ENCODE results near the gene ABI3BP. TPM values are rescaled to one million over a fixed set of nuclear protein-coding genes. Genes with fewer than 3 reads are reported as not detected.

ABI3BP gene
- polyA plus RNA-seq, 1 of the 3 experiments (the other 2 are of a cell fraction), result 8.4 TPM

GRCh38 chr3:100981164-100981911 is 11.9 kb downstream of the ABI3BP start (continued):
- TF ChIP-seq MEF2A (IDR thresholded peaks at IDR 0.05; ENCODE audit: borderline replicate concordance, low read depth), result no peak
- TF ChIP-seq ELF1 (IDR thresholded peaks at IDR 0.05), result no peak
- TF ChIP-seq CTCF (IDR thresholded peaks at IDR 0.05), result no peak
- TF ChIP-seq MXI1 (IDR thresholded peaks at IDR 0.05; ENCODE audit: low read depth, low read length), result no peak
- TF ChIP-seq RFX5 (IDR thresholded peaks at IDR 0.05; ENCODE audit: low read length), result no peak
- TF ChIP-seq USF1 (IDR thresholded peaks at IDR 0.05; ENCODE audit: borderline replicate concordance, low read depth), result no peak
- no peak for TF ChIP-seq TAF1 (IDR thresholded peaks at IDR 0.05; ENCODE audit: borderline replicate concordance, low read depth, low read length)

- 21% methylated on average over 1 of the region's 1 CpG for WGBS (ENCODE audit: low lambda C conversion rate)
- Histone ChIP-seq H3K9me3 (no peaks in the 10 kb centered on the region), H3K4me2 (no peak overlapping the region), H2AFZ (ENCODE audit: low read depth) (no peak overlapping the region), H3K36me3 (replicated peaks in 1 of 2; ENCODE audit: control insufficient read depth in 1 of 2, insufficient read depth in 2 of 2, low read length in 1 of 2) (no peaks in the 10 kb centered on the region), H3K79me2 (ENCODE audit: insufficient read depth) (no peaks in the 10 kb centered on the region), H3F3A (replicated peaks; ENCODE audit: insufficient read depth) (no peaks in the 10 kb centered on the region), H3K9me2 (no peaks in the 10 kb centered on the region), H3K27me3 (ENCODE audit: insufficient read depth) (no peaks in the 10 kb centered on the region), H3K9ac (no peak overlapping the region), H3K4me1 (ENCODE audit: control insufficient read depth in 1 of 2, insufficient read depth in 2 of 2, low read depth in 1 of 2, low read length in 1 of 2) (peaks cover 0 to 9% of the 10 kb centered on the region in 2 experiments; a peak in 3 of 4 replicates), H3K4me3 (ENCODE audit: low read depth in 2 of 2, low read length in 1 of 2) (no peak overlapping the region), H4K20me1 (ENCODE audit: insufficient read depth) (no peaks in the 10 kb centered on the region), H3K27ac (ENCODE audit: low read depth in 2 of 2, low read length in 1 of 2) (peak overlapping the region; percentile 19 to 30; a peak in 3 of 4 replicates)
- peak; percentile 79; the same call in 1 of the 2 replicates for TF ChIP-seq PBX3 (IDR thresholded peaks at IDR 0.05)
- no peak for TF ChIP-seq ELF1 (IDR thresholded peaks at IDR 0.05)
- no peak for TF ChIP-seq RAD21 (IDR thresholded peaks at IDR 0.05; ENCODE audit: low read length)
- TF ChIP-seq SIN3A (IDR thresholded peaks at IDR 0.05; ENCODE audit: borderline replicate concordance, low read depth, low read length), result 0 out of 2 replicates have a peak, but pooled peaks have one; percentile 21
- peak; percentile 60; the same call in 1 of the 2 replicates for TF ChIP-seq POLR2AphosphoS5 (IDR thresholded peaks at IDR 0.05; ENCODE audit: low read depth, low read length)
- peak; percentile 40; the same call in 1 of the 2 replicates for TF ChIP-seq JUND (IDR thresholded peaks at IDR 0.05)
- TF ChIP-seq RXRA (IDR thresholded peaks at IDR 0.05; ENCODE audit: borderline replicate concordance, low read depth), result peak; percentile 21; the same call in 1 of the 2 replicates
- peak; percentile 17; the same call in 1 of the 2 replicates for TF ChIP-seq FOSL2 (IDR thresholded peaks at IDR 0.05; ENCODE audit: borderline replicate concordance, low read depth)
- TF ChIP-seq TCF12 (IDR thresholded peaks at IDR 0.05), result peak; percentile 87
- peak; percentile 6; the same call in 1 of the 2 replicates for TF ChIP-seq NFIC (IDR thresholded peaks at IDR 0.05; ENCODE audit: borderline replicate concordance)
- TF ChIP-seq SMC3 (IDR thresholded peaks at IDR 0.05; ENCODE audit: low read depth, low read length), result no peak
- peak; percentile 49 to 74; a peak in 3 of 4 replicates for TF ChIP-seq EP300 (IDR thresholded peaks at IDR 0.05; ENCODE audit: borderline replicate concordance in 1 of 2, low read depth in 1 of 2, low read length in 1 of 2)
- TF ChIP-seq MAX (IDR thresholded peaks at IDR 0.05; ENCODE audit: low read depth), result no peak
- no peak for TF ChIP-seq USF2 (IDR thresholded peaks at IDR 0.05; ENCODE audit: borderline replicate concordance, low read depth, low read length)
- TF ChIP-seq TEAD4 (IDR thresholded peaks at IDR 0.05; ENCODE audit: borderline replicate concordance, insufficient read depth), result 0 out of 2 replicates have a peak, but pooled peaks have one; percentile 29
- TF ChIP-seq CHD2 (IDR thresholded peaks at IDR 0.05; ENCODE audit: low read length, partially characterized antibody), result no peak
- TF ChIP-seq CTCF (IDR thresholded peaks at IDR 0.05), result no peak
- POLR2A ChIA-PET, result interaction anchor here (0.8 kb wide), 1 partner anchor 12 kb away, joined by 3 read pairs; no protein-coding TSS in a partner anchor
- DNase-seq, result no peak
- CTCF ChIA-PET, result interaction anchor here (1.3 kb wide), 2 partner anchors 9 to 218 kb away, joined by 3 to 4 read pairs; no protein-coding TSS in a partner anchor
Measured at GRCh38 chr3:100978011-100978659, 15.1 kb downstream of the ABI3BP start.
